CD14-positive monocyte (primary cell): ENCODE results near the gene SLC37A4. TPM values are rescaled to one million over a fixed set of nuclear protein-coding genes. Genes with fewer than 3 reads are reported as not detected.

Experiments used
- DNase-seq, 3 donors: peaks; one replicate each; pipeline ENCODE4 v3.0.0-alpha.2; 2011 to 2022
- H2AFZ ChIP-seq: 2 replicates; pipeline ENCODE4 v1.6.0; 2012; ENCODE audit warnings: mild to moderate bottlenecking, low read depth, low read length, inconsistent platforms; ENCODE audit not compliant: insufficient read depth, poor library complexity, severe bottlenecking
- H3K27ac ChIP-seq, 2 donors: 1 replicate in 1 of 2; 2 replicates in 1 of 2; pipeline ENCODE4 v1.5.1; 2012 to 2013; ENCODE audit warnings: low read length in 2 of 2, control low read depth in 1 of 2, inconsistent platforms in 1 of 2, low read depth in 1 of 2, mild to moderate bottlenecking in 1 of 2
- H3K27me3 ChIP-seq, 2 donors: one replicate each; pipeline versions ENCODE4 v1.6.0 to v1.6.1; 2011 to 2013; ENCODE audit warnings: low read length in 2 of 2; ENCODE audit not compliant: control insufficient read depth in 2 of 2, insufficient read depth in 2 of 2
- H3K36me3 ChIP-seq, 2 donors: replicated peaks in 1 of 2; 1 replicate in 1 of 2; 2 replicates in 1 of 2; pipeline versions ENCODE4 v1.5.1 to v1.6.1; 2012 to 2013; ENCODE audit warnings: low read length in 2 of 2, control low read depth in 1 of 2, inconsistent platforms in 1 of 2, mild to moderate bottlenecking in 1 of 2; ENCODE audit not compliant: insufficient read depth in 2 of 2, control insufficient read depth in 1 of 2
- H3K4me1 ChIP-seq, 2 donors: 1 replicate in 1 of 2; 2 replicates in 1 of 2; pipeline versions ENCODE4 v1.5.1 to v1.6.1; 2012 to 2013; ENCODE audit warnings: low read length in 2 of 2, control low read depth in 1 of 2, inconsistent platforms in 1 of 2, mild to moderate bottlenecking in 1 of 2, moderate library complexity in 1 of 2; ENCODE audit not compliant: insufficient read depth in 2 of 2, control insufficient read depth in 1 of 2
- H3K4me2 ChIP-seq: replicated peaks from 2 replicates; pipeline ENCODE3; 2012; ENCODE audit warnings: low read length, moderate library complexity, mild to moderate bottlenecking; ENCODE audit not compliant: poor library complexity, severe bottlenecking; ENCODE audit errors: extremely low read depth
- H3K4me3 ChIP-seq, 3 experiments: fragments of 200-600 bp in 1 of 3; sonication (generic) in 1 of 3; replicated peaks in 1 of 3; 1 replicate in 2 of 3; 2 replicates in 1 of 3; pipeline ENCODE4 v1.5.1; 2011 to 2013; ENCODE audit warnings: low read length in 3 of 3, mild to moderate bottlenecking in 3 of 3, control low read depth in 2 of 3, low read depth in 2 of 3, inconsistent platforms in 1 of 3, moderate library complexity in 1 of 3
- H3K79me2 ChIP-seq: 2 replicates; pipeline ENCODE4 v1.6.0; 2012; ENCODE audit warnings: mild to moderate bottlenecking, control low read depth, inconsistent platforms, low read length, moderate library complexity; ENCODE audit not compliant: insufficient read depth
- H3K9ac ChIP-seq: 2 replicates; pipeline ENCODE4 v1.6.0; 2017; ENCODE audit warnings: low read length, mild to moderate bottlenecking; ENCODE audit not compliant: insufficient read depth, poor library complexity, severe bottlenecking
- H3K9me3 ChIP-seq, 2 donors: replicated peaks in 1 of 2; 1 replicate in 1 of 2; 2 replicates in 1 of 2; pipeline versions ENCODE4 v1.5.1 to v1.6.1; 2012 to 2013; ENCODE audit warnings: low read length in 2 of 2, control low read depth in 1 of 2; ENCODE audit not compliant: control insufficient read depth in 1 of 2, insufficient read depth in 1 of 2
- H4K20me1 ChIP-seq: 2 replicates; pipeline ENCODE4 v1.6.0; 2012; ENCODE audit warnings: mild to moderate bottlenecking, low read length, control low read depth, moderate library complexity; ENCODE audit not compliant: insufficient read depth
- H3K27ac Mint-ChIP-seq, 7 donors: one replicate each; pipeline ENCODE4 v1.8.0; 2020; ENCODE audit warnings: mild to moderate bottlenecking in 7 of 7, mixed read lengths in 7 of 7, moderate library complexity in 6 of 7, inconsistent platforms in 2 of 7
- H3K27me3 Mint-ChIP-seq, 3 donors: one replicate each; pipeline ENCODE4 v1.8.0; 2021 to 2022; ENCODE audit warnings: low read depth in 3 of 3, mild to moderate bottlenecking in 3 of 3, mixed read lengths in 3 of 3, moderate library complexity in 3 of 3, inconsistent platforms in 1 of 3
- H3K36me3 Mint-ChIP-seq, 2 donors: one replicate each; pipeline ENCODE4 v1.8.0; 2020; ENCODE audit warnings: mixed read lengths in 2 of 2, inconsistent platforms in 1 of 2, mild to moderate bottlenecking in 1 of 2
- H3K4me1 Mint-ChIP-seq: one replicate; pipeline ENCODE4 v1.8.0; 2020; ENCODE audit warnings: mild to moderate bottlenecking, mixed read lengths
- H3K4me3 Mint-ChIP-seq, 2 donors: one replicate each; pipeline ENCODE4 v1.8.0; 2020; ENCODE audit warnings: mild to moderate bottlenecking in 2 of 2, mixed read lengths in 2 of 2, moderate library complexity in 1 of 2
- H3K9me3 Mint-ChIP-seq, 7 donors: one replicate each; pipeline ENCODE4 v1.8.0; 2020 to 2022; ENCODE audit warnings: mixed read lengths in 7 of 7, mild to moderate bottlenecking in 6 of 7, moderate library complexity in 6 of 7, inconsistent platforms in 2 of 7
- WGBS: methylation state at CpG from one replicate; pipeline ENCODE4 v1.1.5; 2013; ENCODE audit warnings: missing lambda C conversion rate; ENCODE audit not compliant: insufficient coverage; 5-methylcytosine and 5-hydroxymethylcytosine counted together
- intact Hi-C, 2 donors: fragments of 100-400 bp; cut with micrococcal nuclease; formaldehyde crosslinking; loops; one replicate each; pipeline versions ENCODE4 v1.15.0 to v1.15.1; 2023
- polyA plus RNA-seq, 3 donors: library from polyadenylated mRNA; depleted of rRNA in 1 of 3; unstranded in 2 of 3; stranded (reverse) in 1 of 3; fragments of 300-500 nt in 2 of 3; fragments of >200 nt in 1 of 3; fragmentation: Illumina TruSeq in 2 of 3; gene quantifications; 1 replicate in 2 of 3; 2 replicates in 1 of 3; pipeline ENCODE4 v1.2.3, GENCODE V29; 2012 to 2021
- TF ChIP-seq, protein P1 (sequence below): fragments of 200-600 bp; IDR thresholded peaks from one replicate; pipeline ENCODE4 v1.8.0; 2022; ENCODE audit warnings: antibody characterized with exemption, mild to moderate bottlenecking

SLC37A4 gene
- polyA plus RNA-seq, 3 donors = 5.9 to 8.0 (median 7.2) TPM

DNA sequence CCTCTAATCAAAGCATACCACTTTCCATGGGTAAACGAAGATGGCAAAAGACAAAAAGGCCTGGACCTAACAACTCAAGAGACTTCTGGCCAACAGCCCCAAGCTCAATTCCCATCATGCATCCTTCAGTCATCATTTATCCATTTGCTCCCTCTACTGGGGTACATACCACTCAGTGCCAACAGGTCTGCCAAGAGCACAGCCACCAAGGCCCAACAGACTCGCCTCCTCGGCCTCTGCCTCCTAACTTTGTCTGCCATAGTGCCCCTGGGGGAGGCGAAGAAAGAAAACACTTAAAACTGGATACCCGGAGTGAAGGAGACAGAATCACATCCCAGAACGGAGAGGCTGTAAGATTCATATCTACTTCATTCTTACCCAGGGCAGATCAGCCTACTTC is 25.2 kb upstream of the SLC37A4 start:
- Histone ChIP-seq H3K79me2 (peaks cover 23% of the 10 kb centered on the region), H3K4me2 (peak overlapping the region; percentile 88), H3K4me3 (peak overlapping the region; percentile 62 to 88 (median 86)), H3K4me1 (peaks cover 17 to 22% of the 10 kb centered on the region in 2 donors), H3K9me3 (no peaks in the 10 kb centered on the region), H3K9ac (peak overlapping the region; percentile 98), H3K27ac (peak overlapping the region in 1 of 2 donors; percentile 94), H4K20me1 (no peaks in the 10 kb centered on the region), H3K36me3 (peaks cover 39 to 47% of the 10 kb centered on the region in 2 donors), H2AFZ (peak overlapping the region; percentile 89), H3K27me3 (no peaks in the 10 kb centered on the region)
- peaks cover 47 to 51% of the 10 kb centered on the region in 2 donors for H3K36me3 Mint-ChIP-seq
- H3K4me1 Mint-ChIP-seq = peaks cover 21% of the 10 kb centered on the region
- TF ChIP-seq, protein P1, sequence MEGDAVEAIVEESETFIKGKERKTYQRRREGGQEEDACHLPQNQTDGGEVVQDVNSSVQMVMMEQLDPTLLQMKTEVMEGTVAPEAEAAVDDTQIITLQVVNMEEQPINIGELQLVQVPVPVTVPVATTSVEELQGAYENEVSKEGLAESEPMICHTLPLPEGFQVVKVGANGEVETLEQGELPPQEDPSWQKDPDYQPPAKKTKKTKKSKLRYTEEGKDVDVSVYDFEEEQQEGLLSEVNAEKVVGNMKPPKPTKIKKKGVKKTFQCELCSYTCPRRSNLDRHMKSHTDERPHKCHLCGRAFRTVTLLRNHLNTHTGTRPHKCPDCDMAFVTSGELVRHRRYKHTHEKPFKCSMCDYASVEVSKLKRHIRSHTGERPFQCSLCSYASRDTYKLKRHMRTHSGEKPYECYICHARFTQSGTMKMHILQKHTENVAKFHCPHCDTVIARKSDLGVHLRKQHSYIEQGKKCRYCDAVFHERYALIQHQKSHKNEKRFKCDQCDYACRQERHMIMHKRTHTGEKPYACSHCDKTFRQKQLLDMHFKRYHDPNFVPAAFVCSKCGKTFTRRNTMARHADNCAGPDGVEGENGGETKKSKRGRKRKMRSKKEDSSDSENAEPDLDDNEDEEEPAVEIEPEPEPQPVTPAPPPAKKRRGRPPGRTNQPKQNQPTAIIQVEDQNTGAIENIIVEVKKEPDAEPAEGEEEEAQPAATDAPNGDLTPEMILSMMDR = no peak
- peaks cover 0 to 1% (median 0%) of the 10 kb centered on the region in 3 donors for H3K27me3 Mint-ChIP-seq
- no peaks in the 10 kb centered on the region for H3K9me3 Mint-ChIP-seq
- no peak for DNase-seq
- WGBS = 62% methylated on average over 6 of the region's 6 CpGs
- peak overlapping the region; percentile 52 to 89 (median 78) for H3K27ac Mint-ChIP-seq
- intact Hi-C loops = loop anchor here in 1 of 2 donors (2.0 kb wide), 2 partner anchors 25 to 39 kb away; partner anchors contain the start of gene SLC37A4
- H3K4me3 Mint-ChIP-seq = peak overlapping the region; percentile 82 to 94

DNA sequence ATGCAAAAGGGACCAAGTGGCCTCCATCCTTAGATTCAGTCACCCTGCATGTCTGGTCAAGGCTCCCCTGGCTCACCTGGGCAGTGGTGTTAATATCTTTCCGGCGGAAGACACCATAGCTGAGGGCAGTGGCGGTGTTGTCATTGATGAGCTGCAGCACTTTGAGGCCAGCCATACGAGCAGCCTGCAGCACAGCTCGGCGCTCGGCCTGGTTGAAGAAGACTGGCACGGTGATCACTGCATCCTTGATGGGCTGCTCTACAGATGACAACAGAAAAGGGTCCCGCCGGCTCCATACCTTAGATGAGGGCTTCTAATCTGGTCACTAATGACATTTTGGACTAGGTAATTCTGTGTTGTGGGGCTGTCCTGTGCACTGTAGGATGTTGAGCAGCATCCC is 23.7 kb upstream of the SLC37A4 start:
- intact Hi-C loops = no loop called here
- Histone ChIP-seq H3K36me3 (peaks cover 46 to 62% of the 10 kb centered on the region in 2 donors), H3K79me2 (peaks cover 23% of the 10 kb centered on the region), H4K20me1 (no peaks in the 10 kb centered on the region), H3K4me3 (no peak overlapping the region), H3K27me3 (no peaks in the 10 kb centered on the region), H3K4me1 (peaks cover 17 to 22% of the 10 kb centered on the region in 2 donors), H3K9ac (no peak overlapping the region), H3K4me2 (no peak overlapping the region), H3K9me3 (no peaks in the 10 kb centered on the region), H2AFZ (no peak overlapping the region), H3K27ac (peak overlapping the region in 1 of 2 donors; percentile 36)
- TF ChIP-seq, protein P1 = no peak
- H3K4me3 Mint-ChIP-seq = no peak overlapping the region
- H3K36me3 Mint-ChIP-seq = peaks cover 61% of the 10 kb centered on the region in 2 donors
- H3K4me1 Mint-ChIP-seq = peaks cover 21% of the 10 kb centered on the region
- no peak for DNase-seq
- no peak overlapping the region for H3K27ac Mint-ChIP-seq
- WGBS = 100% methylated on average over 7 of the region's 10 CpGs
- H3K9me3 Mint-ChIP-seq = no peaks in the 10 kb centered on the region
- peaks cover 0 to 1% (median 0%) of the 10 kb centered on the region in 3 donors for H3K27me3 Mint-ChIP-seq
